Hepatocyte (in vitro differentiated cells): Measurements from ENCODE around the gene SPRED2. TPM values are rescaled to one million over a fixed set of nuclear protein-coding genes. Genes with fewer than 3 reads are reported as not detected.

Experiments used
- DNase-seq: peaks from one replicate; pipeline ENCODE4 v3.0.0-alpha.2; 2016; ENCODE audit warnings: low spot score
- H2AFZ ChIP-seq: fragments of 200-600 bp; sonication (generic); 2 replicates; pipeline ENCODE4 v1.6.0; 2016; ENCODE audit warnings: antibody characterized with exemption, mild to moderate bottlenecking
- H3K27ac ChIP-seq: fragments of 200-600 bp; sonication (generic); 2 replicates; pipeline ENCODE4 v1.5.1; 2016; ENCODE audit warnings: mild to moderate bottlenecking
- H3K27me3 ChIP-seq: fragments of 200-600 bp; sonication (generic); 2 replicates; pipeline ENCODE4 v1.6.1; 2016
- H3K36me3 ChIP-seq: fragments of 200-600 bp; sonication (generic); replicated peaks from 2 replicates; pipeline ENCODE4 v1.5.1; 2016; ENCODE audit warnings: low read depth; ENCODE audit not compliant: insufficient read depth
- H3K4me1 ChIP-seq: fragments of 200-600 bp; sonication (generic); 2 replicates; pipeline ENCODE4 v1.5.1; 2016; ENCODE audit warnings: mild to moderate bottlenecking, moderate library complexity; ENCODE audit not compliant: insufficient read depth
- H3K4me2 ChIP-seq: fragments of 200-600 bp; sonication (generic); 2 replicates; pipeline ENCODE4 v1.6.0; 2016
- H3K4me3 ChIP-seq: fragments of 200-600 bp; sonication (generic); 2 replicates; pipeline ENCODE4 v1.5.1; 2016; ENCODE audit warnings: mild to moderate bottlenecking
- H3K79me2 ChIP-seq: fragments of 200-600 bp; sonication (generic); 2 replicates; pipeline ENCODE4 v1.6.0; 2017; ENCODE audit warnings: mild to moderate bottlenecking
- H3K9me2 ChIP-seq: fragments of 200-600 bp; sonication (generic); replicated peaks from 2 replicates; pipeline ENCODE4 v1.6.0; 2017; ENCODE audit warnings: mild to moderate bottlenecking; ENCODE audit not compliant: insufficient read depth
- H3K9me3 ChIP-seq: fragments of 200-600 bp; sonication (generic); 2 replicates; pipeline ENCODE4 v1.5.1; 2016; ENCODE audit warnings: low read depth, mild to moderate bottlenecking
- H4K20me1 ChIP-seq: fragments of 200-600 bp; sonication (generic); 2 replicates; pipeline ENCODE4 v1.6.0; 2016; ENCODE audit warnings: mild to moderate bottlenecking; ENCODE audit not compliant: insufficient read depth, poor library complexity, severe bottlenecking
- CTCF ChIP-seq: fragments of 200-600 bp; sonication (generic); IDR thresholded peaks from 2 replicates; pipeline ENCODE4 v1.5.1; 2016; ENCODE audit warnings: antibody characterized with exemption, mild to moderate bottlenecking; ENCODE audit not compliant: poor library complexity
- EZH2 ChIP-seq: fragments of 200-600 bp; sonication (generic); IDR thresholded peaks from 2 replicates; pipeline ENCODE4 v1.6.1; 2016; ENCODE audit warnings: antibody characterized with exemption, mild to moderate bottlenecking, borderline replicate concordance
- EZH2phosphoT487 ChIP-seq: fragments of 200-600 bp; sonication (generic); IDR thresholded peaks from one replicate; pipeline ENCODE4 v1.6.1; 2018; ENCODE audit warnings: antibody characterized with exemption, mild to moderate bottlenecking, low read depth, moderate library complexity; ENCODE audit not compliant: unreplicated experiment, severe bottlenecking
- WGBS: methylation state at CpG from one replicate; pipeline ENCODE4 v1.1.6; 2016; ENCODE audit warnings: low lambda C conversion rate; ENCODE audit errors: missing lambda C conversion rate; 5-methylcytosine and 5-hydroxymethylcytosine counted together
- polyA plus RNA-seq: library from polyadenylated mRNA; unstranded; fragments of >200 nt; fragmentation: Nextera tagmentation; extraction: Ambion mirVana; gene quantifications from 2 replicates; pipeline ENCODE4 v1.2.1, GENCODE V29; 2016
- total RNA-seq: library from RNA; depleted of rRNA; stranded (reverse); fragments of >200 nt; gene quantifications from 2 replicates; pipeline ENCODE4 v1.2.3, GENCODE V29; 2014

SPRED2 gene
- total and polyA plus RNA-seq, 2 experiments from 2014 or later: 12.7 to 14.1 TPM

GRCh38 chr2:65351234-65351947 lies 81.0 kb downstream of the SPRED2 start:
- no peaks in the 10 kb centered on the region for H3K36me3 ChIP-seq
- H3K9me2 ChIP-seq: no peaks in the 10 kb centered on the region
- no peak overlapping the region for H3K4me3 ChIP-seq
- H3K4me1 ChIP-seq: peaks cover 30% of the 10 kb centered on the region
- DNase-seq: peak; percentile 42
- H3K79me2 ChIP-seq: peaks cover 64% of the 10 kb centered on the region
- peaks cover 5% of the 10 kb centered on the region for H4K20me1 ChIP-seq
- no peaks in the 10 kb centered on the region for H3K9me3 ChIP-seq
- TF ChIP-seq EZH2phosphoT487: no peak
- TF ChIP-seq CTCF: no peak
- TF ChIP-seq EZH2: no peak
- peak overlapping the region; percentile 65 for H3K27ac ChIP-seq
- H3K4me2 ChIP-seq: peak overlapping the region; percentile 13
- 38% methylated on average over 10 of the region's 10 CpGs for WGBS
- H3K27me3 ChIP-seq: no peaks in the 10 kb centered on the region
- no peak overlapping the region for H2AFZ ChIP-seq

GRCh38 chr2:65350651-65351056 lies 81.7 kb downstream of the SPRED2 start:
- Histone ChIP-seq H2AFZ (no peak overlapping the region), H3K27ac (peak overlapping the region; percentile 65), H4K20me1 (peaks cover 5% of the 10 kb centered on the region), H3K9me2 (no peaks in the 10 kb centered on the region), H3K36me3 (no peaks in the 10 kb centered on the region), H3K9me3 (no peaks in the 10 kb centered on the region), H3K27me3 (no peaks in the 10 kb centered on the region), H3K4me1 (peaks cover 30% of the 10 kb centered on the region), H3K4me2 (peak overlapping the region; percentile 13), H3K4me3 (no peak overlapping the region), H3K79me2 (peaks cover 66% of the 10 kb centered on the region)
- peak; percentile 23 for TF ChIP-seq CTCF
- no peak for TF ChIP-seq EZH2phosphoT487
- 37% methylated on average over 6 of the region's 6 CpGs for WGBS
- no peak for DNase-seq

- Histone ChIP-seq H4K20me1 (peaks cover 5% of the 10 kb centered on the region), H3K4me2 (peak overlapping the region; percentile 18), H3K27ac (peak overlapping the region; percentile 65), H2AFZ (no peak overlapping the region), H3K79me2 (peaks cover 62% of the 10 kb centered on the region), H3K27me3 (no peaks in the 10 kb centered on the region), H3K4me3 (no peak overlapping the region), H3K9me2 (no peaks in the 10 kb centered on the region), H3K4me1 (peaks cover 30% of the 10 kb centered on the region), H3K9me3 (no peaks in the 10 kb centered on the region), H3K36me3 (no peaks in the 10 kb centered on the region)
- TF ChIP-seq EZH2 (no peak), EZH2phosphoT487 (no peak), CTCF (no peak)
- 30% methylated on average over 4 of the region's 4 CpGs for WGBS
- DNase-seq: peak; percentile 72
Measured at GRCh38 chr2:65349863-65350262, 82.5 kb downstream of the SPRED2 start.
